A172 (cell line): ENCODE measurements around the gene ZSWIM6. TPM values are rescaled to one million over a fixed set of nuclear protein-coding genes. Genes with fewer than 3 reads are reported as not detected.
"Not testable (repeated sequence)": the region's sequence is repeated elsewhere in the genome, so short reads cannot be mapped to it uniquely, and the experiment has no call there.

Experiments used
- DNase-seq: peaks from one replicate; pipeline ENCODE4 v3.0.0-alpha.2; 2015; ENCODE audit warnings: low spot score
- total RNA-seq: library from RNA; depleted of rRNA; stranded (reverse); fragments of >200 nt; shearing (Covaris generic); gene quantifications from 2 replicates; pipeline ENCODE4 v1.2.3, GENCODE V29; 2014

The ZSWIM6 gene
- total RNA-seq, 1 experiment from 2014 or later, result 5.9 TPM

- DNase-seq, result no peak
These were observed 75.7 kb downstream of the ZSWIM6 start for GRCh38 chr5:61407706-61408270.

- peak; percentile 100 for DNase-seq
These were observed 76.6 kb downstream of the ZSWIM6 start for GRCh38 chr5:61408476-61409168.

GRCh38 chr5:61409568-61409967 lies 77.5 kb downstream of the ZSWIM6 start:
- DNase-seq, result peak; percentile 91

- DNase-seq, result no peak
These were observed 78.8 kb downstream of the ZSWIM6 start for GRCh38 chr5:61410811-61411210.

GRCh38 chr5:61412361-61412760 lies 80.3 kb downstream of the ZSWIM6 start:
- no peak for DNase-seq

- not testable (repeated sequence) for DNase-seq
These were observed 81.1 kb downstream of the ZSWIM6 start for GRCh38 chr5:61413205-61413604.

- no peak for DNase-seq
These were observed 82.7 kb downstream of the ZSWIM6 start for GRCh38 chr5:61414806-61415205.

- peak; percentile 46 for DNase-seq
These were observed 84.0 kb downstream of the ZSWIM6 start for GRCh38 chr5:61416010-61416409.

- peak; percentile 13 for DNase-seq
These were observed 84.4 kb downstream of the ZSWIM6 start for GRCh38 chr5:61416420-61416819.

- DNase-seq, result no peak
These were observed 85.3 kb downstream of the ZSWIM6 start for GRCh38 chr5:61417340-61417739.

- no peak for DNase-seq
These were observed 85.8 kb downstream of the ZSWIM6 start for GRCh38 chr5:61417851-61418250.

GRCh38 chr5:61419106-61419505 lies 87.0 kb downstream of the ZSWIM6 start:
- DNase-seq, result no peak

- DNase-seq, result no peak
These were observed 88.0 kb downstream of the ZSWIM6 start for GRCh38 chr5:61420016-61420415.

- DNase-seq, result not testable (repeated sequence)
These were observed 89.2 kb downstream of the ZSWIM6 start for GRCh38 chr5:61421262-61421661.

- no peak for DNase-seq
These were observed 91.6 kb downstream of the ZSWIM6 start for GRCh38 chr5:61423487-61424145.

- no peak for DNase-seq
These were observed 93.9 kb downstream of the ZSWIM6 start for GRCh38 chr5:61425918-61426317.

- no peak for DNase-seq
These were observed 97.8 kb downstream of the ZSWIM6 start for GRCh38 chr5:61429906-61430305.

GRCh38 chr5:61431923-61432620 lies 100.0 kb downstream of the ZSWIM6 start:
- no peak for DNase-seq

- DNase-seq, result no peak
These were observed 103.3 kb downstream of the ZSWIM6 start for GRCh38 chr5:61435368-61435767.

- no peak for DNase-seq
These were observed 106.4 kb downstream of the ZSWIM6 start for GRCh38 chr5:61438298-61438970.

- DNase-seq, result no peak
These were observed 108.0 kb downstream of the ZSWIM6 start for GRCh38 chr5:61440086-61440485.

GRCh38 chr5:61440596-61440995 lies 108.5 kb downstream of the ZSWIM6 start:
- DNase-seq, result no peak
